Muscle of leg (tissue), 11 donors: ENCODE measurements around the gene ZNF407. TPM values are rescaled to one million over a fixed set of nuclear protein-coding genes. Genes with fewer than 3 reads are reported as not detected.
"Not testable (repeated sequence)": the region's sequence is repeated elsewhere in the genome, so short reads cannot be mapped to it uniquely, and the experiment has no call there.

Experiments used
- DNase-seq: peaks from one replicate; pipeline ENCODE4 v3.0.0; 2013
- H3K27ac ChIP-seq: one replicate; pipeline ENCODE4 v1.5.1; 2013; ENCODE audit warnings: mild to moderate bottlenecking, low read length, control low read depth
- H3K27me3 ChIP-seq: one replicate; pipeline ENCODE4 v1.6.1; 2013; ENCODE audit warnings: low read length; ENCODE audit not compliant: control insufficient read depth, insufficient read depth
- H3K36me3 ChIP-seq: one replicate; pipeline ENCODE4 v1.6.1; 2013; ENCODE audit warnings: low read length; ENCODE audit not compliant: control insufficient read depth, insufficient read depth
- H3K4me1 ChIP-seq: one replicate; pipeline ENCODE4 v1.6.1; 2013; ENCODE audit warnings: low read length; ENCODE audit not compliant: control insufficient read depth, insufficient read depth
- H3K4me3 ChIP-seq: one replicate; pipeline ENCODE4 v1.5.1; 2013; ENCODE audit warnings: low read length, control low read depth
- H3K9me3 ChIP-seq: replicated peaks from 2 replicates; pipeline ENCODE4 v1.6.1; 2013; ENCODE audit warnings: low read depth, low read length; ENCODE audit not compliant: control insufficient read depth
- WGBS: methylation state at CpG from one replicate; pipeline ENCODE4 v1.1.5; 2013; ENCODE audit warnings: missing lambda C conversion rate; ENCODE audit not compliant: insufficient coverage; 5-methylcytosine and 5-hydroxymethylcytosine counted together
- polyA plus RNA-seq, 8 donors: library from polyadenylated mRNA; unstranded; fragments of 120-200 nt; gene quantifications; one replicate each; pipeline versions ENCODE4 v1.2.1 to v1.2.3, GENCODE V29; 2013; ENCODE audit warnings: inconsistent platforms in 1 of 8, low replicate concordance in 1 of 8; ENCODE audit not compliant: insufficient read length in 8 of 8, insufficient read depth in 1 of 8
- total RNA-seq: library from RNA; stranded (reverse); fragments of 120-200 nt; gene quantifications from one replicate; pipeline ENCODE4 v1.2.4, GENCODE V29; 2013

The ZNF407 gene
- total and polyA plus RNA-seq, 9 donors: 5.3 to 10.7 (median 6.4) TPM

- H3K36me3 ChIP-seq: no peaks in the 10 kb centered on the region
- H3K4me1 ChIP-seq: no peaks in the 10 kb centered on the region
- H3K9me3 ChIP-seq: no peaks in the 10 kb centered on the region
- no peak overlapping the region for H3K4me3 ChIP-seq
- 33% methylated on average over 1 of the region's 7 CpGs for WGBS
- peak; percentile 73 for DNase-seq
- no peaks in the 10 kb centered on the region for H3K27me3 ChIP-seq
- no peak overlapping the region for H3K27ac ChIP-seq
Measured at GRCh38 chr18:74963820-74964446, 366.3 kb downstream of the ZNF407 start.

DNA sequence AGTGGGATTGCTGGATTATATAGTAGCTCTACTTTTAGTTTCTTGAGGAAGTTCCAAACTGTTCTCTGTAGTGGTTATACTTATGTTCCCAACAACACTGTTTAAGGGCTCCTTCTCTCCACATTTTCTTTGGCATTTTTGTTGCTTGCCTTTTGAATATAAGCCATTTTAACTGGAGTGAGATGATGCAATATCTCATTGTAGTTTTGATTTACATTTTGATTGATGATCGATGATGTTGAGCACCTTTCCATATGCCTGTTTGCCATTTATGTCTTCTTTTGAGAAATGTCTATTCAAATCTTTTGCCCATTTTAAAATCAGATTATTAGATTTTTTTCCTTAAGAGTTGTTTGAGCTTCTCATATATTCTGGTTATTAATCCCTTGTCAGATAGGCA lies 368.0 kb downstream of the ZNF407 start:
- Histone ChIP-seq H3K4me1 (no peaks in the 10 kb centered on the region), H3K9me3 (no peaks in the 10 kb centered on the region), H3K27ac (no peak overlapping the region), H3K36me3 (no peaks in the 10 kb centered on the region), H3K27me3 (no peaks in the 10 kb centered on the region), H3K4me3 (no peak overlapping the region)
- WGBS: no CpG with 5 or more reads among the region's 1 CpG
- no peak for DNase-seq

DNA sequence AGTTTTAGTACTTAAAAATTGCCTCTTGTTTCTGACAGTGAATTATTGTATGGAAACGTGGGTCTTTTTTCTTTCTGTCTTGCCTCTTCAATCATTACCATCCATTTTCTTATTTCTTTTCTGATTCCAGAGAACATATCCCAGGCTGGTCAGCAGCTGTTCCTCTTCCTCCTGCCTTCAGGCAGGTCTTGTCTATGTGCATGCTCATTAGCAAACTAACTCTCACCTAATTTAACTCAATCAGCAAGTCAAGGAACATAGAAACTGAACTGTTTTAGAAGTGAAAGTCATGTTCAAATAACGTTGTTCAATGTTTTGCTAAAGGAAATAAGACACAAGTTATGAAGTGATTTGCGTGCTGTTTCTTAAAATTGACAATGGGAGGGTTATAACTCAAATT lies 369.8 kb downstream of the ZNF407 start:
- DNase-seq: no peak
- no peaks in the 10 kb centered on the region for H3K27me3 ChIP-seq
- no peak overlapping the region for H3K27ac ChIP-seq
- no peaks in the 10 kb centered on the region for H3K36me3 ChIP-seq
- no CpG with 5 or more reads among the region's 3 CpGs for WGBS
- H3K4me1 ChIP-seq: no peaks in the 10 kb centered on the region
- H3K4me3 ChIP-seq: no peak overlapping the region
- no peaks in the 10 kb centered on the region for H3K9me3 ChIP-seq

GRCh38 chr18:74967979-74968378 lies 370.3 kb downstream of the ZNF407 start:
- H3K27me3 ChIP-seq: no peaks in the 10 kb centered on the region
- no peak overlapping the region for H3K27ac ChIP-seq
- no peaks in the 10 kb centered on the region for H3K4me1 ChIP-seq
- H3K9me3 ChIP-seq: no peaks in the 10 kb centered on the region
- H3K4me3 ChIP-seq: no peak overlapping the region
- WGBS: no CpG with 5 or more reads among the region's 2 CpGs
- DNase-seq: no peak
- no peaks in the 10 kb centered on the region for H3K36me3 ChIP-seq

DNA sequence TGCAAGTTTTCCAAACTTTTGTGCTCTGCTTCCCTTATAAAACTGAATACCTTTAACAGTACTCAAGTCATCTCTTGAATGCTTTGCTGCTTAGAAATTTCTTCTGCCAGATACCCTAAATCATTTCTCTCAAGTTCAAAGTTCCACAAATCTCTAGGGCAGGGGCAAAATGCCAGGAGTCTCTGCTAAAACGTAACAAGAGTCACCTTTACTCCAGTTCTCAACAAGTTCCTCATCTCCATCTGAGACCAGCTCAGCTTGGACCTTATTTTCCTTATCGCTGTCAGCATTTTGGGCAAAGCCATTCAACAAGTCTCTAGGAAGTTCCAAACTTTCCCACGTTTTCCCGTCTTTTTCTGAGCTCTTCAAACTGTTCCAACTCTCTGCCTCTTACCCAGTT lies 373.7 kb downstream of the ZNF407 start:
- 21% methylated on average over 2 of the region's 4 CpGs for WGBS
- H3K9me3 ChIP-seq, H3K27ac ChIP-seq, H3K27me3 ChIP-seq, H3K4me3 ChIP-seq, H3K4me1 ChIP-seq, DNase-seq, H3K36me3 ChIP-seq: not testable (repeated sequence)

GRCh38 chr18:74971776-74972175 lies 374.1 kb downstream of the ZNF407 start:
- not testable (repeated sequence) for H3K27me3 ChIP-seq, H3K9me3 ChIP-seq, H3K36me3 ChIP-seq, H3K27ac ChIP-seq, H3K4me1 ChIP-seq, DNase-seq, H3K4me3 ChIP-seq
- WGBS: 40% methylated on average over 1 of the region's 2 CpGs

GRCh38 chr18:74972354-74972753 lies 374.7 kb downstream of the ZNF407 start:
- no CpG with 5 or more reads among the region's 1 CpG for WGBS
- no peak for DNase-seq
- Histone ChIP-seq H3K27me3 (no peaks in the 10 kb centered on the region), H3K36me3 (peaks cover 2% of the 10 kb centered on the region), H3K4me1 (no peaks in the 10 kb centered on the region), H3K4me3 (no peak overlapping the region), H3K9me3 (no peaks in the 10 kb centered on the region), H3K27ac (no peak overlapping the region)

- DNase-seq: no peak
- Histone ChIP-seq H3K27ac (no peak overlapping the region), H3K9me3 (no peaks in the 10 kb centered on the region), H3K27me3 (no peaks in the 10 kb centered on the region), H3K4me3 (no peak overlapping the region), H3K36me3 (peaks cover 2% of the 10 kb centered on the region), H3K4me1 (no peaks in the 10 kb centered on the region)
- WGBS: 60% methylated on average over 1 of the region's 5 CpGs
Measured at GRCh38 chr18:74975001-74975400, 377.3 kb downstream of the ZNF407 start.

- DNase-seq: no peak
- H3K27me3 ChIP-seq: no peaks in the 10 kb centered on the region
- no peak overlapping the region for H3K4me3 ChIP-seq
- no peaks in the 10 kb centered on the region for H3K4me1 ChIP-seq
- no peak overlapping the region for H3K27ac ChIP-seq
- peaks cover 2% of the 10 kb centered on the region for H3K36me3 ChIP-seq
- WGBS: 60% methylated on average over 6 of the region's 11 CpGs
- no peaks in the 10 kb centered on the region for H3K9me3 ChIP-seq
Measured at GRCh38 chr18:74976331-74976909, 378.8 kb downstream of the ZNF407 start.

- DNase-seq: no peak
- Histone ChIP-seq H3K4me1 (no peaks in the 10 kb centered on the region), H3K27me3 (no peaks in the 10 kb centered on the region), H3K9me3 (no peaks in the 10 kb centered on the region), H3K27ac (no peak overlapping the region), H3K4me3 (no peak overlapping the region), H3K36me3 (peaks cover 2% of the 10 kb centered on the region)
- 100% methylated on average over 1 of the region's 2 CpGs for WGBS
Measured at GRCh38 chr18:74977041-74977440, 379.4 kb downstream of the ZNF407 start.

GRCh38 chr18:74980669-74981068 lies 383.0 kb downstream of the ZNF407 start:
- Histone ChIP-seq H3K9me3 (no peaks in the 10 kb centered on the region), H3K27ac (no peak overlapping the region), H3K36me3 (peaks cover 2% of the 10 kb centered on the region), H3K27me3 (no peaks in the 10 kb centered on the region), H3K4me1 (no peaks in the 10 kb centered on the region), H3K4me3 (no peak overlapping the region)
- WGBS: 84% methylated on average over 5 of the region's 6 CpGs
- no peak for DNase-seq
